A673 (cell line): ENCODE results near the gene CIROP.

Source experiments
- CTCF ChIP-seq: fragments of 300-800, 200-600 bp; sonication (generic); conservative IDR thresholded peaks from 2 replicates; pipeline ENCODE4 v1.5.1; 2017; ENCODE audit warnings: low read depth, mild to moderate bottlenecking, antibody characterized with exemption, low read length, moderate library complexity, mixed read lengths
- EZH2 ChIP-seq: fragments of 200-600 bp; sonication (generic); IDR thresholded peaks from 2 replicates; pipeline ENCODE4 v1.6.1; 2017; ENCODE audit warnings: borderline replicate concordance, low read depth, mild to moderate bottlenecking, mixed read lengths, antibody characterized with exemption, low read length; ENCODE audit not compliant: poor library complexity, severe bottlenecking

DNA sequence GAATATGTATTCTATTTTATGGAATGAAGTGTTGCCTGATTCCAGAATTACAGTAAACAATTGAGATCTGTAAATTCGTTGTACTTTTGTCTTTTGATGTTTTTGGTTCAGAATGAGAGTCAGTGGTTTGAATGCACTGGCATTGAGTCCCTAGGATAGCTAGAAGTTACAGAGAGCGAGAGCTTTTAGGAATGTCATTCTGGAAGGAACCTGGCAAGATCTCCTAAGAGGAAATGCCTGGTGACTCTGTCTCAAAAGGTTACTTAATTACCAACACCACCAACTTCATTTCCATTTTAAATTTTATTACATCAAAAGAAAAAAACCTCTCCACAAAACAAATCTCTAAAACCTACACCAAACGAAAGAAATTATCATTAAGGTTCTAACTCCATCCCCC lies 20.2 kb upstream of the CIROP start:
- TF ChIP-seq CTCF (no peak), EZH2 (no peak)
